ENCODE measurements around the gene ZNF20.

Gene ZNF20

GRCh38 chr19:12139885-12140544, at the start of gene ZNF20:
Gene ZNF20 (minus strand): TSS chr19:12140350. CDS start chr19:12140182, 168 bp downstream.
- no peaks in the 10 kb centered on the region for H3K27me3 ChIP-seq (ENCODE audit: control insufficient read depth in 1 of 2, insufficient read depth in 2 of 2, low read length in 2 of 2)
- H3K4me3 ChIP-seq (ENCODE audit: low read length in 2 of 2): peak within 1 kb of the TSS; percentile 93 to 94
- H3K36me3 ChIP-seq (ENCODE audit: control insufficient read depth in 2 of 2, insufficient read depth in 2 of 2, low read length in 2 of 2): peaks cover 5 to 9% of the 10 kb centered on the region in 2 donors
- H3K9me3 ChIP-seq (ENCODE audit: control insufficient read depth in 2 of 2, low read length in 2 of 2): no peaks in the 10 kb centered on the region
- H3K27ac ChIP-seq (ENCODE audit: low read length): peak within 1 kb of the TSS; percentile 74
- peak within 1 kb of the TSS; percentile 85 to 90 for H3K9ac ChIP-seq (ENCODE audit: low read length in 2 of 2)
- H3K4me1 ChIP-seq (ENCODE audit: control insufficient read depth, insufficient read depth, low read length): peaks cover 21% of the 10 kb centered on the region

GRCh38 chr19:12187625-12188024, 47.5 kb upstream of the ZNF20 start:
- Histone ChIP-seq H3K36me3 (ENCODE audit: control insufficient read depth in 2 of 2, insufficient read depth in 2 of 2, low read length in 2 of 2) (peaks cover 30 to 36% of the 10 kb centered on the region in 2 donors), H3K9me3 (ENCODE audit: control insufficient read depth in 2 of 2, low read length in 2 of 2) (peaks cover 0 to 18% of the 10 kb centered on the region in 2 donors), H3K4me3 (ENCODE audit: low read length in 2 of 2) (no peak overlapping the region)

DNA sequence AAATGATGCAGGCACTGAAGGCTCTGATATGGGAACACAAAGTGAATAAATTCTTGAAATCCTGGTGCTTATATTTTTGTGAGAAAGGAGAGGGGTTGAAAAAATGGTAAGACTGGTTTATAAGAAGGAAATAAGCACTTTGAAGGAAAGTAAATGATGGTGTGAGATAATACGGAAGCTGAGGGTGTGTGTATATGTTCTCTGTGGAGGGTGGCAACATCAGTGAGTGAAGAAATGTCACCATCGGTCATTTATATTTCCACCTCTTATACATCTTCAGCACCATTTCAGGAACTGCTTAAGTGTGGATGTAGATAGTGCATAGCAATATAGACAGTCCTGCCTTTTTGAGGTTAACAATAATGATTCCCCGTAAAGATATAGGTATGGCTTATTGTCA, 40.2 kb upstream of the ZNF20 start:
- Histone ChIP-seq H3K27ac (ENCODE audit: low read length) (no peak overlapping the region), H3K27me3 (ENCODE audit: control insufficient read depth in 1 of 2, insufficient read depth in 2 of 2, low read length in 2 of 2) (no peaks in the 10 kb centered on the region), H3K4me3 (ENCODE audit: low read length in 2 of 2) (no peak overlapping the region), H3K9ac (ENCODE audit: low read length in 2 of 2) (no peak overlapping the region), H3K9me3 (ENCODE audit: control insufficient read depth in 2 of 2, low read length in 2 of 2) (no peaks in the 10 kb centered on the region), H3K4me1 (ENCODE audit: control insufficient read depth, insufficient read depth, low read length) (no peaks in the 10 kb centered on the region), H3K36me3 (ENCODE audit: control insufficient read depth in 2 of 2, insufficient read depth in 2 of 2, low read length in 2 of 2) (peaks cover 0 to 3% of the 10 kb centered on the region in 2 donors)

More at GRCh38 chr19:12187625-12188024, 47.5 kb upstream of the ZNF20 start:
- Histone ChIP-seq H3K27ac (ENCODE audit: low read length) (no peak overlapping the region), H3K4me1 (ENCODE audit: control insufficient read depth, insufficient read depth, low read length) (no peaks in the 10 kb centered on the region), H3K27me3 (ENCODE audit: control insufficient read depth in 1 of 2, insufficient read depth in 2 of 2, low read length in 2 of 2) (no peaks in the 10 kb centered on the region), H3K9ac (ENCODE audit: low read length in 2 of 2) (no peak overlapping the region)

GRCh38 chr19:12166626-12167025, 26.5 kb upstream of the ZNF20 start:
- Histone ChIP-seq H3K27me3 (ENCODE audit: control insufficient read depth in 1 of 2, insufficient read depth in 2 of 2, low read length in 2 of 2) (no peaks in the 10 kb centered on the region), H3K4me3 (ENCODE audit: low read length in 2 of 2) (no peak overlapping the region), H3K36me3 (ENCODE audit: control insufficient read depth in 2 of 2, insufficient read depth in 2 of 2, low read length in 2 of 2) (peaks cover 3 to 6% of the 10 kb centered on the region in 2 donors), H3K9ac (ENCODE audit: low read length in 2 of 2) (no peak overlapping the region), H3K27ac (ENCODE audit: low read length) (no peak overlapping the region), H3K4me1 (ENCODE audit: control insufficient read depth, insufficient read depth, low read length) (peaks cover 6% of the 10 kb centered on the region), H3K9me3 (ENCODE audit: control insufficient read depth in 2 of 2, low read length in 2 of 2) (no peaks in the 10 kb centered on the region)

DNA sequence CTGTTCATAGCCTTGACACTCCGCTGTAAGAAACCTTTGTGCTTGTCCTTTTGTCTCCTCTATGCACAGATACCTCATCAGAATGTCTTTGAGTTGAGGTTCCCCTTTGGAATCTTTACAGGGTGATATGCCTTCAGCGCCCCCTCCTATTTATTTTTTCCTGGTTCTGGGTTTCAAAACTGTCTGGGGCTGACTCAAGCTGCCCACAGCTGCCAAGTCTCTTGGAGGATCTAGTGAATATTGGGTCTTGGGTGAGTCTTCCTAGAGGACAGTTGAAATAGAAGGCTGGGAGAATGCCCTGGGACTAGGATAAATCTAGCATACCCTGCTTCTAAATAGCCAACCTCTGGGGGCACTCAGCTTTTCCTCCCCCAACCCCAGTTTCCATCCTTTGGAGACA, 23.7 kb upstream of the ZNF20 start:
- peak overlapping the region; percentile 92 for H3K27ac ChIP-seq (ENCODE audit: low read length)
- peaks cover 6% of the 10 kb centered on the region for H3K4me1 ChIP-seq (ENCODE audit: control insufficient read depth, insufficient read depth, low read length)
- peak overlapping the region; percentile 80 to 98 for H3K4me3 ChIP-seq (ENCODE audit: low read length in 2 of 2)
- peaks cover 3 to 6% of the 10 kb centered on the region in 2 donors for H3K36me3 ChIP-seq (ENCODE audit: control insufficient read depth in 2 of 2, insufficient read depth in 2 of 2, low read length in 2 of 2)
- no peaks in the 10 kb centered on the region for H3K27me3 ChIP-seq (ENCODE audit: control insufficient read depth in 1 of 2, insufficient read depth in 2 of 2, low read length in 2 of 2)
- peak overlapping the region; percentile 97 to 99 for H3K9ac ChIP-seq (ENCODE audit: low read length in 2 of 2)
- no peaks in the 10 kb centered on the region for H3K9me3 ChIP-seq (ENCODE audit: control insufficient read depth in 2 of 2, low read length in 2 of 2)

- Histone ChIP-seq H3K9ac (ENCODE audit: low read length in 2 of 2) (peak within 1 kb of the TSS; percentile 97 to 99), H3K27ac (ENCODE audit: low read length) (peak within 1 kb of the TSS; percentile 92), H3K4me3 (ENCODE audit: low read length in 2 of 2) (peak within 1 kb of the TSS; percentile 80 to 98), H3K9me3 (ENCODE audit: control insufficient read depth in 2 of 2, low read length in 2 of 2) (no peaks in the 10 kb centered on the region), H3K4me1 (ENCODE audit: control insufficient read depth, insufficient read depth, low read length) (peaks cover 6% of the 10 kb centered on the region), H3K27me3 (ENCODE audit: control insufficient read depth in 1 of 2, insufficient read depth in 2 of 2, low read length in 2 of 2) (no peaks in the 10 kb centered on the region), H3K36me3 (ENCODE audit: control insufficient read depth in 2 of 2, insufficient read depth in 2 of 2, low read length in 2 of 2) (peaks cover 3 to 6% of the 10 kb centered on the region in 2 donors)
Measured at GRCh38 chr19:12162882-12163806, 23.0 kb upstream of the ZNF20 start, which contains the start of gene ZNF136. Gene ZNF136 (plus strand): TSS chr19:12163096. CDS start chr19:12163204, 108 bp downstream.

GRCh38 chr19:12162513-12162881, 22.3 kb upstream of the ZNF20 start:
- H3K27ac ChIP-seq (ENCODE audit: low read length): peak overlapping the region; percentile 92
- peak overlapping the region; percentile 97 to 99 for H3K9ac ChIP-seq (ENCODE audit: low read length in 2 of 2)
- H3K4me1 ChIP-seq (ENCODE audit: control insufficient read depth, insufficient read depth, low read length): peaks cover 6% of the 10 kb centered on the region

GRCh38 chr19:12159773-12160414, 19.7 kb upstream of the ZNF20 start:
- H3K4me1 ChIP-seq (ENCODE audit: control insufficient read depth, insufficient read depth, low read length): peaks cover 8% of the 10 kb centered on the region

More at GRCh38 chr19:12162513-12162881, 22.3 kb upstream of the ZNF20 start:
- Histone ChIP-seq H3K27me3 (ENCODE audit: control insufficient read depth in 1 of 2, insufficient read depth in 2 of 2, low read length in 2 of 2) (no peaks in the 10 kb centered on the region), H3K9me3 (ENCODE audit: control insufficient read depth in 2 of 2, low read length in 2 of 2) (no peaks in the 10 kb centered on the region), H3K4me3 (ENCODE audit: low read length in 2 of 2) (peak overlapping the region; percentile 80 to 98), H3K36me3 (ENCODE audit: control insufficient read depth in 2 of 2, insufficient read depth in 2 of 2, low read length in 2 of 2) (peaks cover 3 to 6% of the 10 kb centered on the region in 2 donors)

DNA sequence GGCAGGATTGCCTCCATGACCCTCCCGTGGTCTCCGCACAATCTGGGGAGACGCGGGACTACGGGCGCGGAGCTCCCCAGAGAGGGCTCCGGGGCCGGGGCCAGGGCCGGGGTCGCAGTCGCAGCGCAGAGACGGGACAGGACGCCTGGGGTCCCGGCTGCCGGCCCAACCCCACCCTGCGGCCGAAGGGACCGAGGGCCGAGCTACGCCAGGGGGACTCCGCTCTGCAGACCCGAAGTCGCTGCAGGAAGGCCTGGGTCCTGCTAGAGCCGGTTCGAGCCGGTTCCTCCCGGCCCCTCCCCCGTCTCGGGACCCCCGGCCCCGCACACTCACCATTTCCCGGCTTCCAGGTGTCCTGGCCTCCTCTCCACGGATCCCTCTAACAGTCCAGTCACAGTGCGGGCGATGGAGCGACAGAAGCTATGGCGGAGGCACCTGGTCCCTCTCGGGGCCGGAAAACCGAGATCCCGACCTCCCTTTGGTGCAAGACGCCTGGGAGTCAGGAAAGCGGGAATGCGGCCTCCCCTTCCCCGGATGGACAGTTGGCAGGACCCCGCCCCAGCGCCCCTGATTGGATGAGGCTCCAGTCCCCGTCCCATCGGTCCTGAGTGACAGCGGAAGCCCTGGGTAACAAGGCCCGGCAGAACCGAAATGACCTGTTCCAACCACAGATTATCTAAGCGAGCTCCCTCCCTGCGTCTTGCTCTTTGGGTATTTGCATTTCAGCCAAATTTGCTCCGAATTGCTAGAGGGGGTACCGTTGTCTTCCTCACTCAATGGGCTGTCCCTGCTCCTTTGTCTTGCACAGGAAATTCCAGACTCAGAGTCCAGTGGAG, 16.3 kb upstream of the ZNF20 start, which contains the start of gene ZNF625:
ZNF625 (minus strand) TSS at position 512 of the 836 bp plus-strand sequence; CDS start at position 336, 176 bp downstream.
- H3K27ac ChIP-seq (ENCODE audit: low read length): peak within 1 kb of the TSS; percentile 70
- H3K36me3 ChIP-seq (ENCODE audit: control insufficient read depth in 2 of 2, insufficient read depth in 2 of 2, low read length in 2 of 2): no peaks in the 10 kb centered on the region
- peak within 1 kb of the TSS; percentile 80 to 85 for H3K4me3 ChIP-seq (ENCODE audit: low read length in 2 of 2)
- H3K9me3 ChIP-seq (ENCODE audit: control insufficient read depth in 2 of 2, low read length in 2 of 2): no peaks in the 10 kb centered on the region
- H3K9ac ChIP-seq (ENCODE audit: low read length in 2 of 2): peak within 1 kb of the TSS; percentile 77 to 84
- no peaks in the 10 kb centered on the region for H3K27me3 ChIP-seq (ENCODE audit: control insufficient read depth in 1 of 2, insufficient read depth in 2 of 2, low read length in 2 of 2)
- peaks cover 2% of the 10 kb centered on the region for H3K4me1 ChIP-seq (ENCODE audit: control insufficient read depth, insufficient read depth, low read length)

More at GRCh38 chr19:12159773-12160414, 19.7 kb upstream of the ZNF20 start:
- H3K4me3 ChIP-seq (ENCODE audit: low read length in 2 of 2): no peak overlapping the region
- no peak overlapping the region for H3K9ac ChIP-seq (ENCODE audit: low read length in 2 of 2)
- H3K36me3 ChIP-seq (ENCODE audit: control insufficient read depth in 2 of 2, insufficient read depth in 2 of 2, low read length in 2 of 2): peaks cover 2% of the 10 kb centered on the region in 2 donors
- no peaks in the 10 kb centered on the region for H3K27me3 ChIP-seq (ENCODE audit: control insufficient read depth in 1 of 2, insufficient read depth in 2 of 2, low read length in 2 of 2)
- H3K9me3 ChIP-seq (ENCODE audit: control insufficient read depth in 2 of 2, low read length in 2 of 2): no peaks in the 10 kb centered on the region
- no peak overlapping the region for H3K27ac ChIP-seq (ENCODE audit: low read length)

All from stomach smooth muscle (tissue), 2 donors.